WI38 (cell line): Measurements from ENCODE around the gene CBL.

Experiments
- H3K4me3 ChIP-seq: 2 replicates; pipeline ENCODE4 v1.5.1; 2011; ENCODE audit warnings: low read depth, mild to moderate bottlenecking, control low read depth, low read length
- CTCF ChIP-seq: IDR thresholded peaks from 2 replicates; pipeline ENCODE4 v1.5.1; 2012; ENCODE audit warnings: low read depth, mild to moderate bottlenecking, control low read depth, low read length

Gene CBL

GRCh38 chr11:119262668-119263351, 56.7 kb downstream of the CBL start:
- 0 out of 2 replicates have a peak overlapping the region, but pooled peaks have one; percentile 6 for H3K4me3 ChIP-seq
- no peak for TF ChIP-seq CTCF

- TF ChIP-seq CTCF: no peak
- H3K4me3 ChIP-seq: 0 out of 2 replicates have a peak overlapping the region, but pooled peaks have one; percentile 6
These were observed 57.3 kb downstream of the CBL start for GRCh38 chr11:119263352-119263940.

- no peak for TF ChIP-seq CTCF
- no peak overlapping the region for H3K4me3 ChIP-seq
These were observed 59.9 kb downstream of the CBL start for GRCh38 chr11:119266063-119266462.

GRCh38 chr11:119266517-119267255, 60.5 kb downstream of the CBL start:
- no peak for TF ChIP-seq CTCF
- no peak overlapping the region for H3K4me3 ChIP-seq

- no peak overlapping the region for H3K4me3 ChIP-seq
- TF ChIP-seq CTCF: no peak
These were observed 61.5 kb downstream of the CBL start for GRCh38 chr11:119267645-119268044.

- H3K4me3 ChIP-seq: no peak overlapping the region
- no peak for TF ChIP-seq CTCF
These were observed 67.6 kb downstream of the CBL start for GRCh38 chr11:119273721-119274120.

- no peak for TF ChIP-seq CTCF
- H3K4me3 ChIP-seq: no peak overlapping the region
These were observed 71.5 kb downstream of the CBL start for GRCh38 chr11:119277660-119278059.
